ENCODE results near the gene HEATR5A. TPM values are rescaled to one million over a fixed set of nuclear protein-coding genes. Genes with fewer than 3 reads are reported as not detected.

Gene HEATR5A
- polyA plus RNA-seq, 3 donors, result 13.1 to 21.0 (median 16.8) TPM

- intact Hi-C loops (cut with micrococcal nuclease), result no loop called here
- H3K4me3 Mint-ChIP-seq, result no peak overlapping the region
Measured at GRCh38 chr14:31377433-31377832, 42.9 kb downstream of the HEATR5A start.

DNA sequence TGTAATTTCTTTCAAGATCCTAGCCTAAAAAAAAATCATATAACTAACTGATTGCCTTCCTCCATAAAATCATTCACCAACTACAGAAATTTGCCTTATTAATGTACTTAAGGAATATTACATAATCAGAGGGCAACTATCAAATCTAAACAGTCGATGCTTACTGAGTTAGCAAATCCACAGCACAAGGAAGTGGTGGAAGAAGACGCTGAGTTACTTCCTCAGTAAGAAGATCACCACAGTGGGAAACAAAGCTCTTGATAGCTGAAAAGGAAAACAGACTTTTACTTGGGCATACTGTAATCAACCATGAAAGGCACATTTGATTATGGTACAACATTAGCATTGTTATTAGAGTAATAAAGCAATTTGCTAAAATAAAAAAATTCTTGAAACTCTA, 48.7 kb downstream of the HEATR5A start:
- Mint-ChIP-seq H3K27ac (peak overlapping the region in 3 of 7 donors; percentile 13 to 65 (median 40)), H3K27me3 (ENCODE audit: low read depth in 3 of 3) (no peaks in the 10 kb centered on the region), H3K4me3 (no peak overlapping the region), H3K4me1 (peaks cover 9% of the 10 kb centered on the region), H3K9me3 (no peaks in the 10 kb centered on the region), H3K36me3 (peaks cover 62 to 76% of the 10 kb centered on the region in 2 donors)
- no peak overlapping the region for H2AFZ ChIP-seq (ENCODE audit: insufficient read depth, low read depth, low read length, poor library complexity, severe bottlenecking)
- no peaks in the 10 kb centered on the region for H3K79me2 ChIP-seq (ENCODE audit: insufficient read depth, low read length)
- WGBS (ENCODE audit: insufficient coverage), result no CpG with 5 or more reads among the region's 2 CpGs
- H3K9ac ChIP-seq (ENCODE audit: insufficient read depth, low read length, poor library complexity, severe bottlenecking), result no peak overlapping the region
- peak; percentile 5 to 15 (median 6) for DNase-seq
- H4K20me1 ChIP-seq (ENCODE audit: insufficient read depth, low read length), result no peaks in the 10 kb centered on the region
- H3K27ac ChIP-seq (ENCODE audit: low read depth in 1 of 2, low read length in 2 of 2), result peak overlapping the region in 1 of 2 donors; percentile 65
- no peaks in the 10 kb centered on the region for H3K9me3 ChIP-seq (replicated peaks in 1 of 2; ENCODE audit: control insufficient read depth in 1 of 2, insufficient read depth in 1 of 2, low read length in 2 of 2)
- peaks cover 52 to 82% of the 10 kb centered on the region in 2 donors for H3K36me3 ChIP-seq (replicated peaks in 1 of 2; ENCODE audit: control insufficient read depth in 1 of 2, insufficient read depth in 2 of 2, low read length in 2 of 2)
- peaks cover 3 to 9% of the 10 kb centered on the region in 2 donors for H3K4me1 ChIP-seq (ENCODE audit: control insufficient read depth in 1 of 2, insufficient read depth in 2 of 2, low read length in 2 of 2)
- H3K27me3 ChIP-seq (ENCODE audit: control insufficient read depth in 2 of 2, insufficient read depth in 2 of 2, low read length in 2 of 2), result no peaks in the 10 kb centered on the region
- no peak for TF ChIP-seq CTCF (IDR thresholded peaks at IDR 0.05)
- intact Hi-C loops (cut with micrococcal nuclease), result no loop called here
- no peak overlapping the region for H3K4me2 ChIP-seq (replicated peaks; ENCODE audit: extremely low read depth, low read length, poor library complexity, severe bottlenecking)
- no peak overlapping the region for H3K4me3 ChIP-seq (replicated peaks in 1 of 3; ENCODE audit: low read depth in 2 of 3, low read length in 3 of 3)

More at GRCh38 chr14:31377433-31377832, 42.9 kb downstream of the HEATR5A start:
- H3K9ac ChIP-seq (ENCODE audit: insufficient read depth, low read length, poor library complexity, severe bottlenecking), result no peak overlapping the region
- no peak overlapping the region for H3K4me3 ChIP-seq (replicated peaks in 1 of 3; ENCODE audit: low read depth in 2 of 3, low read length in 3 of 3)
- H3K27ac ChIP-seq (ENCODE audit: low read depth in 1 of 2, low read length in 2 of 2), result no peak overlapping the region
- H3K4me1 ChIP-seq (ENCODE audit: control insufficient read depth in 1 of 2, insufficient read depth in 2 of 2, low read length in 2 of 2), result no peaks in the 10 kb centered on the region
- no peaks in the 10 kb centered on the region for H3K27me3 ChIP-seq (ENCODE audit: control insufficient read depth in 2 of 2, insufficient read depth in 2 of 2, low read length in 2 of 2)
- H3K9me3 ChIP-seq (replicated peaks in 1 of 2; ENCODE audit: control insufficient read depth in 1 of 2, insufficient read depth in 1 of 2, low read length in 2 of 2), result no peaks in the 10 kb centered on the region
- 100% methylated on average over 1 of the region's 5 CpGs for WGBS (ENCODE audit: insufficient coverage)
- no peak overlapping the region for H3K27ac Mint-ChIP-seq
- no peak for TF ChIP-seq CTCF (IDR thresholded peaks at IDR 0.05)
- peaks cover 69 to 93% of the 10 kb centered on the region in 2 donors for H3K36me3 ChIP-seq (replicated peaks in 1 of 2; ENCODE audit: control insufficient read depth in 1 of 2, insufficient read depth in 2 of 2, low read length in 2 of 2)
- no peak overlapping the region for H2AFZ ChIP-seq (ENCODE audit: insufficient read depth, low read depth, low read length, poor library complexity, severe bottlenecking)
- H3K27me3 Mint-ChIP-seq (ENCODE audit: low read depth in 3 of 3), result no peaks in the 10 kb centered on the region
- H3K9me3 Mint-ChIP-seq, result no peaks in the 10 kb centered on the region
- no peaks in the 10 kb centered on the region for H4K20me1 ChIP-seq (ENCODE audit: insufficient read depth, low read length)
- DNase-seq, result no peak
- no peaks in the 10 kb centered on the region for H3K79me2 ChIP-seq (ENCODE audit: insufficient read depth, low read length)
- no peak overlapping the region for H3K4me2 ChIP-seq (replicated peaks; ENCODE audit: extremely low read depth, low read length, poor library complexity, severe bottlenecking)
- peaks cover 57 to 81% of the 10 kb centered on the region in 2 donors for H3K36me3 Mint-ChIP-seq
- H3K4me1 Mint-ChIP-seq, result peaks cover 5% of the 10 kb centered on the region

All from CD14-positive monocyte (primary cell).